Astrocyte of the spinal cord (primary cell): ENCODE data around the gene SOX3.

ENCODE experiments used
- DNase-seq: peaks from one replicate; pipeline ENCODE4 v3.0.0; 2011; ENCODE audit warnings: low read depth, low spot score
- H3K4me3 ChIP-seq: 2 replicates; pipeline ENCODE4 v1.5.1; 2011; ENCODE audit warnings: low read depth, mild to moderate bottlenecking, low read length, moderate library complexity
- CTCF ChIP-seq: IDR thresholded peaks from 2 replicates; pipeline ENCODE4 v1.5.1; 2012; ENCODE audit warnings: low read depth, mild to moderate bottlenecking, low read length, inconsistent platforms
- in situ Hi-C: cut with HindIII; loops from 2 replicates; pipeline ENCODE4 v1.10.0; 2017; ENCODE audit warnings: low sequenced_read_pairs

The SOX3 gene

GRCh38 chrX:140501940-140502468 lies 2.9 kb downstream of the SOX3 start:
- DNase-seq = no peak
- in situ Hi-C loops = no loop called here
- TF ChIP-seq CTCF = no peak
- H3K4me3 ChIP-seq = no peak overlapping the region

- TF ChIP-seq CTCF = no peak
- no peak for DNase-seq
- H3K4me3 ChIP-seq = no peak overlapping the region
- in situ Hi-C loops = no loop called here
Observed at GRCh38 chrX:140501321-140501720, 3.5 kb downstream of the SOX3 start.

- no peak for TF ChIP-seq CTCF
- in situ Hi-C loops = no loop called here
- H3K4me3 ChIP-seq = no peak overlapping the region
- no peak for DNase-seq
Observed at GRCh38 chrX:140500441-140500840, 4.4 kb downstream of the SOX3 start.

- in situ Hi-C loops = no loop called here
- no peak overlapping the region for H3K4me3 ChIP-seq
- no peak for DNase-seq
- no peak for TF ChIP-seq CTCF
Observed at GRCh38 chrX:140495739-140496138, 9.1 kb downstream of the SOX3 start.

- no peak for DNase-seq
- in situ Hi-C loops = no loop called here
- no peak overlapping the region for H3K4me3 ChIP-seq
- no peak for TF ChIP-seq CTCF
Observed at GRCh38 chrX:140492066-140492994, 12.5 kb downstream of the SOX3 start.

GRCh38 chrX:140480765-140481164 lies 24.1 kb downstream of the SOX3 start:
- peak; percentile 85 for DNase-seq

More at GRCh38 chrX:140480765-140481164, 24.1 kb downstream of the SOX3 start:
- TF ChIP-seq CTCF = no peak
- in situ Hi-C loops = no loop called here
- H3K4me3 ChIP-seq = no peak overlapping the region
